Ovary (tissue), 3 donors: ENCODE results near the gene KLF13.

Source experiments
- CTCF ChIP-seq, 3 donors: fragments of 450-650 bp in 2 of 3; fragments of 200-600 bp in 1 of 3; IDR thresholded peaks; one replicate each; pipeline versions ENCODE4 v1.5.1 to v1.8.0; 2016 to 2022; ENCODE audit warnings: antibody characterized with exemption in 3 of 3, mild to moderate bottlenecking in 1 of 3
- EP300 ChIP-seq: sonication (generic); formaldehyde crosslinking; IDR thresholded peaks from one replicate; pipeline ENCODE4 v1.6.1; 2017; ENCODE audit warnings: antibody characterized with exemption
- donor health status: DM: no; HTN: no; CAD: no.

GRCh38 chr15:31357148-31357547 lies 30.5 kb downstream of the KLF13 start:
- TF ChIP-seq CTCF (IDR thresholded peaks at IDR 0.05), result no peak
- TF ChIP-seq EP300, result no peak
